Left renal cortex interstitium (tissue), 4 donors: ENCODE measurements around the gene SFXN3. TPM values are rescaled to one million over a fixed set of nuclear protein-coding genes. Genes with fewer than 3 reads are reported as not detected.

Source experiments
- DNase-seq, 4 donors: peaks; one replicate each; pipeline ENCODE4 v3.0.0-alpha.2; 2013; ENCODE audit warnings: low read depth in 4 of 4, low spot score in 2 of 4, missing footprints in 1 of 4
- polyA plus RNA-seq, 4 donors: library from polyadenylated mRNA; unstranded; fragments of 120-200 nt; gene quantifications; one replicate each; pipeline ENCODE4 v1.2.1, GENCODE V29; 2013; ENCODE audit not compliant: insufficient read length in 4 of 4

SFXN3 gene
- polyA plus RNA-seq, 4 donors: 19.9 to 30.8 (median 25.2) TPM

DNA sequence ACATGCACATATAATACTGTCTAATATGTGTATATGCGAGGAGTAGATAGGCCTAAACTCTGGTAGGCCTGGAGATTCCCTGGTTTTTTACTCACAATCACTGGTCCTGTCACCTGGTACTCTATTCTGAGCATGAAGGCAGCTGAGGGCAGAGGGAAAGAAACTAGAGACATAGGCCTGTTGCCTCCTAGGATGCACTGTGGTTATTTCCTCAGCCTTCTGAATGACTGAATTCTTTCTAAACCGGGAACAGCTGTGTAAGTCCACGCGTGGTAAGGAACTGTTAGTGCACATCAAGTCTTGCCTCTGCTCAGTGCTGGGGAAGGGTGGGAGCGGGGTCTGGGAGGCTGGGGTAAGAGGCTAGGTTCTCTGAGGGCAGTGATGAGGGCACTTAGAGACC is 38.4 kb downstream of the SFXN3 start:
- no peak for DNase-seq

DNA sequence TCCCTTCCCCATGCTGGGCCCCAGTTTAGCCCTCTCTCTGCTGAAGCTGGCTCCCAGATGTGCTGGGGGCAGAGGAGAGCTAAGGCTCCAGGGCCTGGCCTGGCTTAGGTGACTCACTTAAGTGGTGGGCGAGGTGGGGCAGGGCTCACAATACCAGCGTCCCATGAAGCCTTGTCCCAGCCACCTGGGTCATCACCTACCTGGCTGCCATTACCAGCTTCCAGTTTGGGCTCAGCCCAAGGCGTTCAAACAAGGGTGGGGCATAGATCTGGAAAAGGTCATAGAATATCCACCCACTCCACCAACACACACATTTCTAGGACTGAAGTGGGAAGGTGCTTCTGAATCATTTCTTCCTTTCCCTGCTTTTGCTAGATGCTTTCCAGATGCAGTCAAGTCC is 39.1 kb downstream of the SFXN3 start:
- no peak for DNase-seq

DNA sequence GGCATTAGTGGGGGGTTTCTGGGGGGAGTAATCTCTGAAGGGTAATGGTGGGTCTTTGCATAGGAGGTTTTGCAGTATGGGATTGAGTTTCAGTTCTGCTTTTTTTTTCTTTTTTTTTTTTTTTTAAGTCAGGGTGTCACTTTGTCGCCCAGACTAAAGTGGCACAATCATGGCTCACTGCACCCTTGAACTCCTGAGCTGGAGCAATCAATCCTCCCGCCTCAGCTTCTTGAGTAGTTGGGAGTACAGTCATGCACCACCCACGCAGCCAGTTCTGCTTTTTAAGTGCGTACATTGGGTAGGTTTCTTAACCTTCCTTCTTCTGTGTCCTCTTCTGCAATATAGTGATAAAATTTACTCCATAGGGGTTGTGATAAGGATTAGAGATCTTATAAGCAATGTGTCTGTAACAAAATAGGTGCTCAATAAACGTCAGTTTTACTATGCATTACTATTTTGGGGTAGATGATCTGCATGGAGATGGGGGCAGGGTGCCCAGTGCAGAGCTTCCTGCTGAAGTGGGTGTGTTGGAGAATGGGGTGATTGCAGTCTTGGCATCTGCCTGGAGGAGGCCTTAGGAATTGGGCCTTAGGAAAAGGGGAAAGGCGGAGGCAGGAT is 40.3 kb downstream of the SFXN3 start:
- DNase-seq: no peak

DNA sequence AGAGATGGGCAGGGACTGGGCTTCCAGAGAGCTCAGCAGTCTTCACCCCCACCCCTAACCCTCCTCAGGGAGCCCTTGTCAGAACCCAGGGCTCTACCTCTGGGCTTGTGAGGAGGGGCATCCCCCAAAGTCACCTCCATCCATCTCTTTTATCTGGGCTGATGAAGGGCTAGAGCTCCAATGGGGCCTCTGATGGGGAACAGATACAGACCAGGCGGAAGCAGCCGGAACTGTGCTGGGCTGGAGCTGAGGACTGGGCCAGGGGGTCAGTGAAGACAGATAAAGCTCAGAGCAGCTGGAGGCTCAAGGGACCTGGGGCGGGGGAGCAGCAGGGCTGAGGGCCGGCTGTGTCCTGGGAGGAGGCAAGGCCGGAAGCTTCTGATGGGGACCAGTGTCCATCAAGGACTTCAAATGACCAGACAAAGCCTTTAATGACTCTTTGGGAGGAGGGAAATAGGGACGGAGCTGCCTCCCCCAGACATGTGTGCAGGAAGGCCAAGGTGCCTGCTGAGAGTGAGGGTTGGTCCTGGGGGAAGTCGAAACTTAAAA is 40.9 kb downstream of the SFXN3 start:
- no peak for DNase-seq

DNA sequence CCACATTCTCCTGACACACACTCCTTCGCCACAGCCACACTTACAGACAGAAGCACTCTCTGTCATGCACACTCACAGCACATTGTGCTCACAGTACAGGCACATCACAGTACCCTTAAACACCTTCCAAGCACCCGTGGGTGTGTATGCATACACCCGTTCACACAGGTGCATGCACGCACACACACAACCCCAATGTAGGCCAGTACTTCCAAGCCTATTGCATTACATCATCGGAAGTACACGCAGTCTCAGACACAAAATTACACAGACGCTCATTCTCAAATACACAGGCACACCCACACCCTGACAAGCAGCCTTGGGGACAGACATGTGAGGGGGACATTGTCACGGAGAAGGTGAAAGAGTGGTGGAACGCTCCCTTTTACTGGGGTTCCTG is 41.9 kb downstream of the SFXN3 start:
- DNase-seq: no peak

DNA sequence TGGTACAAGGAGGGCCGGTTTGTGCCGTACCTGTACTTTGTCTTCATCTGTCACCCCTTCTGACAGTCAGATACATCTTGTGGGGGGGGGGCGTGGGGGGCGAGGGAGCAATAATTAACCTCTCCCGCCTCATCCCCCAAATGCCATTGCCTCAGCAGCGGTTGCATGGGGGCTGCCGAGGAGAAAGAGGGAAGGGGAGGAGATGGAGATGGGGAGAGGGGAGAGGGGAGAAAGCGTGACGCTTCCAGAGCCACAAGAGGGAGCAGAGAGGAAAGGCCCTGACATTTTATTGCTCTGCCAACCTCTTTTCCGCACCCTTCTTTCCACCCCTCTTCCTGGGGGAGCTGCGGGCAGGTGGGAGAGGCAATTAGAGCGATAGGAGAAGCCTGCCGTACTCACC is 42.6 kb downstream of the SFXN3 start:
- no peak for DNase-seq

DNA sequence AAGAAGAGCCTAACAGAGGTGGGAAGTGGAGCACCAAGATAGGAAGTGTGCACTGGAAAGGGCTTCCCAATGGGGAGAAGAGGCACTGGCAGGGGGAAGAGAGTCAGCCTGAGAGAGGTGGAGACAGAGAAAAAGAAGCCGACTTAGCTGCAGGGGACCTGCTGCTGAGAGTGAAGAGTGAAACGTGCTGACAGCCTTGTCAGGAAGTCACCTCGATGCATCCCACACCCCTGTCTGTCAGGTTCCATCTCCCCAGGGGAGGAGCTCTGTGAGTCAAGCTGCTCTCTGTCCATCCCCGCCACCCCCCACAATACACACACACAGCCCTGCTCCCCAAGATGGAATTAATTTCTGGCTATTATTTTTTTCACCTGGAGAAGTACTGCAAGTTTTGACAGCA is 44.7 kb downstream of the SFXN3 start:
- DNase-seq: no peak

DNA sequence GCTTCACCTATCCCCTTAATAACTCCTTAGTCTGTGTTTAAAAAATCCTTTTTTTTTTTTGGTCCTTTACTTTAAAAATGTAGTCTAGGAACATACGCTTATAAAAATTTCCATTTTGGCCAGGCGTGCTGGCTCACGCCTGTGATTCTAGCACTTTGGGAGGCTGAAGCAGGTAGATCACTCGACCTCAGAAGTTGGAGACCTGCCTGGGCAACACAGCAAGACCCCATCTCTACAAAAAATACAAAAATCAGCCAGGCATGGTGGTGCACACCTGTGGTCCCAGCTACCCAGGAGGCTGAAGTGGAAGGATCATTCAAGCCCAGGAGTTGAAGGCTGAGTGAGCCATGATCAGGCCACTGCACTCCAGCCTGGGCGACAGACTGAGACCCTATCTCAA is 45.6 kb downstream of the SFXN3 start:
- DNase-seq: no peak

DNA sequence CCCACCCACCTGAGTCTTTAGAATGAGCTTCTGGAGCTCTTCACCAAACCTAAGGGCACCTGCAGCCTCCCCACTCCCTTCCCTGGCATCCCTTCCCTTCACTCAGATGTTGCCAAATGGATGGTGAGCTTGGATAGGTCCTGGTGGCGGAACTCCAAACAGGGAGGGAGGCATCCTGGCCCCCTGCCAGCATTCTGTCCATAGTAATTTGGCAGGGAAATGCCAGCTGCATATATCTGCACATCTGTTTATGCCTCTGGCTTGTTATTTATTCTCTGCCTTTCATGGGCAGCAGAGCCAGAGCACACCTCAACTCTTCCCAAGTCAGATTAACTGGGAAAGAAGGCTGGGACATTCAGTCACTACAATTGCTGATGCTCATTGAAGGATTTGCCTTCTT is 48.8 kb downstream of the SFXN3 start:
- DNase-seq: no peak

DNA sequence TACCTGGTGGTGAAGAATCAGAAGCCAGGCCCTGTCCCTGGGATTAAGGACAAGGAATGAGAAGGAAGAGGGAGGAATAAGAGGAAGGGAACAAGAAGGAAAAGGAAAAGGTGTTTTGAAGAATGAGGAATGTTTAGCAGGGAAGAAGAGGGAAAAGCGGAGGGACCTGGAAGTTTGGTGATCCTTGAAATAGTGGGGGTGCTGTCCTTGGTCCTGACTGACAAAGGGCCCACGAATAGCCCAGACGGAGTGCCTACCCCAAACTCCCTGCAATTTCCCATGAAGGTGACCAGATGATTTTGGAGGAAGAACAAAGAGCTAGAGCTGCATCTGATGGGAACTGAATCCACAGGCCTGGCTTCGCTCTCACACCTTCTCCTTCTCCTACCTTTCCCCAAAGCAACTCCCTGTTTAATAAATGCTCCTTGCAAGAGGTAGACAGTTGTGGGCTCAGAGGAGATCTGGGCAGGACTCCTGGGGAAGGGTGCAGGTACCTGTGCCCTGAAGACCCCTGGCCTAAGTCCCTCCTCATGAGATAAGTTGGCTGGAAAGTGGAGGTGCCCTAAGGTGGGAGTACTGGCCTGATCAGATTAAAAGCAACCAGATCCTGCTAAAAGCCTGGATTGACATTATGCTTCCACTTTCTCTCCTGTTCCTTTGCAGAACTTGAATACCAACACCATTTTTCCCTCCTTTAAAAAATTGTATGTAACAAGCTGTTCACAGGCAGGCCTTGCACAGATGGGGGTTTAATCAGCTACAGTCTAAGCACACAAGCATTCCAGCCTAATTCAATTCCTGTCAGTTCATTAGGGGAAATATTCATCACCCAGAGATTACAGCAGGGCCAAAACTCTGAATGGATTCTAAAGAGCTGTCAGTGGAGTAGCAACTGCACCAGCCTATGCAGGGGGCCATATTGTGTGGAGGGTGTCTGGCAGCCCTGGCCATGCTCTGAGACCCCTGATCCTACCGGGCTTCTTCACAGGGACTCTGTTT is 50.2 kb downstream of the SFXN3 start:
- peak in 2 of 4 donors; percentile 30 to 47 for DNase-seq

DNA sequence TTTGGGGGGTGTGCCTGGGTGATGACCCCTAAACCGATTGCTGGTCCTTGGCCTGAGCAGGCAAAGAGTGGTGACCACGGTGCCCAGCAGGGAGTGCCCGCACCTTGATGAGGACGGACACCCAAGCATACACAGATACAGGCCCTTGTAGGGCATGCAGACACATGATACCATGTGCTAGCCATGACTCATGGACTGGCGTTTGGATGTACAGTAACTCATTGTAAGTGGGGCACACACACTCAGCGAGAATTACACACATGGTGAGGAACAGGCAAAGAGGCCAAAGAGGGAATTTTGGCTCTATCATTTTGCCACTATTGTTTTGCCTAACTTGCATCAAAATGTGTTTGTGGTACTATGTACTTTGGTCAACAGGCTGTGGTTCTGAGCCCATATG is 54.8 kb downstream of the SFXN3 start:
- DNase-seq: no peak

DNA sequence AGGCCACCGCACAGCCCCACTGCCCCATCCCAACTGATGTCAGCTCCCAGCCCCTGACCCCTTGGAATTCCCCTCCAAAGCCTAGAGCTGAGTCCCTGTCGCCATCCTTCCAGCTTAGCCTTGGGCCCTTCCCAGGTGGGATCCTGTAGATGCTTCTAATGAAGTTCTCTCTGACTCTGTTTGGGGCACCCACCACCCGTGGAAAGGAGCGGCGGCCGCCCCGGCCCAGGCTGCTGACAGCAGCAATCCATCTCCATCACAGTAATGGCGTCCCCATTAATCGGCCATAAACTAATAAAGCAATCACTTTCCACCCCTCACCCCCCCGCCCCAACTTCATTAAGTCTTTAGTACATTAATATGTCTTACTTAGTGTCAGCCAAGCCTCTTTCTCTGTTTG is 56.3 kb downstream of the SFXN3 start:
- DNase-seq: no peak

DNA sequence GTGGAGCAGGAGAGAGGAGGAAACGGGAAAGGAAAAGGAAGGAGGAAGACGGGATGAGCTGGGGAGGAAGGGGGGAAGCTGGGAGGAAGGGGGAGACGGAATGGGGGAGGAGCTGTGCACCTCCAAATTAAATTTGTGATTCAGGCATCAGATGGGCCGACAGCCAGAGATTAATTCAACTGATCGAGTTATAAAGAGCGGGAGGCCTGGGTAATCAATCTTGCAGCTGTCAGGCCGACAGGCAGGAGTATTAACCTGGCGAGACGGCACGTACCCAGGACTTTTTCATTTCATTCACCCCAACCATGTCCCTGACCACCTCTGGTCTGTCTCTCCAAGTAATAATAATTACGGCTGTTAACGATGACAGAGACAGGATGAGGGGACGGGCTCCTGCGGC is 56.9 kb downstream of the SFXN3 start:
- no peak for DNase-seq

DNA sequence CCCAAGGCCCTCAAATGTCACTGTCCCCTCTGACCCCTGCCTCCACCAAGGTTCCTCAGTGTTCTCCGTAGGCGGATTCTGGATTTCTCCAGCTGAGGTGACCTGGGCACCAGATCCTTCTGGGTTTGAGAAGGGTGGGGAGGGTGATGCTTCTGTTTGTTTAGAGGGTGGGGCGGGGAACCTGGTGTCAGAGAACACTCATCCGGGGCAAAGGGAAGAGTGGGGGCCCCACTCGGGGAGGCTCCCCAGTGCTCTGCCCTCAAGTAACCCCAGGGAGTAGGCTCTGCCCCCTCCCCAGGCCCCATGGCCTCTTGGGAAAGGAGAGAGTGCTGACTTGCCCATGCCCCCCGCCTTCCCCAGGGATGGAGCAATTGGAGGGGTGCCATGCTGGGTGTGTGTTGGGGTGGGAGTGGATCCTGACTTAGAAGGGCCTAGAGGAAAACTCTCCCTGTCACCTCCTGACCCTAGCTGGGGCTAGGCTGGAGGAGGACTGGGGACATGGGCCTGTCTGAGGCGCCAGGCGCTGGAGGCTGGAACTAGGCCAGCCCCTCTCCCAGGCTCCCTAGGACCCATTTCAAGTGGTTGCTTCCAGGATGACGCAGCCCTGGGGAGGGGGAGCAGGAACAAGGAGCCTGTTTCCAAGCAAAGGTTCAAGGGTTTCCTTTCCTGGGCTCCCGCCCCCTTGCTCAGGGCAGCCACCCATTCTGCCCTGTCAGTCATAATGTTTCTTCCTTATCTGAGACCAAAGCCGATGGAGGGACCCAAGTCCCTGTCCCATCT is 58.7 kb downstream of the SFXN3 start:
- no peak for DNase-seq

DNA sequence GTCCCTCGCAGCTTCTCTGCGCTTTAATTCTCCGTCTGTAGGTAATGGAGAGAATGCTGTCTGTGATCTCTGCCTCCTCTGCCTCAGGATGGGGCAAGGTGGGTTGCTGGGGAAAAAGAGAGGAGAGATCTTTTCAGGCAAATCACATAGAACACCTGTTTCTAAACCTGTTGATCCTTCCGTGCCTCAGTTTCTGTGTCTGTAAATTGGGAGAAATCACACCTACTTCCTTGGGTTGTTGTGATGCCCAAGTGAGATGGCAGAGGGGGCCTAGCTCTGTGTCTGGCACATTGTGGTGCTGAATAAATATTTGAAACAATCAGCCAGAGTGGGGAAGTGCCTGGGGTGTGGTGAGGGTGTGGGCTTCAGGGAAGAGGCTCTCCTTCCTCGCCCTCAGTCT is 59.6 kb downstream of the SFXN3 start:
- no peak for DNase-seq

Other genes with a start within 250 kb of the SFXN3 start
- 10 to 100 TPM; 25.8 to 50.7 (median 35.5) TPM for gene SLF2, start 118.3 kb upstream of the SFXN3 start, polyA plus RNA-seq
- 10 to 100 TPM; 32.9 to 60.4 (median 50.1) TPM for gene SEMA4G, start 61.7 kb upstream of the SFXN3 start, polyA plus RNA-seq
- gene MRPL43, start 43.7 kb upstream of the SFXN3 start, polyA plus RNA-seq: 100 to 1,000 TPM in 3 of 4 donors, 10 to 100 TPM in 1; 98.5 to 124 (median 107) TPM
- 10 to 100 TPM; 14.5 to 15.6 (median 15.1) TPM for gene TWNK, start 43.7 kb upstream of the SFXN3 start, polyA plus RNA-seq
- gene LZTS2, start 31.4 kb upstream of the SFXN3 start, polyA plus RNA-seq: 10 to 100 TPM; 43.5 to 83.7 (median 70.8) TPM
- 1 to 10 TPM; 1.8 to 4.6 (median 3.1) TPM for gene PDZD7, start 105 bp upstream of the SFXN3 start, polyA plus RNA-seq
- gene KAZALD1, start 30.8 kb downstream of the SFXN3 start, polyA plus RNA-seq: 10 to 100 TPM in 3 of 4 donors, 1 to 10 TPM in 1; 9.0 to 18.8 (median 13.3) TPM
- under 1 TPM in 3 of 4 donors, not detected in 1; 0.18 to 0.27 (median 0.19) TPM for gene TLX1, start 100.1 kb downstream of the SFXN3 start, polyA plus RNA-seq
- under 1 TPM in 2 of 4 donors, not detected in 2; 0.03 to 0.06 TPM for gene LBX1, start 198.2 kb downstream of the SFXN3 start, polyA plus RNA-seq